Measurements from ENCODE around the gene PPP1R12B.
"Not testable (repeated sequence)": the region's sequence is repeated elsewhere in the genome, so short reads cannot be mapped to it uniquely, and the experiment has no call there.

DNA sequence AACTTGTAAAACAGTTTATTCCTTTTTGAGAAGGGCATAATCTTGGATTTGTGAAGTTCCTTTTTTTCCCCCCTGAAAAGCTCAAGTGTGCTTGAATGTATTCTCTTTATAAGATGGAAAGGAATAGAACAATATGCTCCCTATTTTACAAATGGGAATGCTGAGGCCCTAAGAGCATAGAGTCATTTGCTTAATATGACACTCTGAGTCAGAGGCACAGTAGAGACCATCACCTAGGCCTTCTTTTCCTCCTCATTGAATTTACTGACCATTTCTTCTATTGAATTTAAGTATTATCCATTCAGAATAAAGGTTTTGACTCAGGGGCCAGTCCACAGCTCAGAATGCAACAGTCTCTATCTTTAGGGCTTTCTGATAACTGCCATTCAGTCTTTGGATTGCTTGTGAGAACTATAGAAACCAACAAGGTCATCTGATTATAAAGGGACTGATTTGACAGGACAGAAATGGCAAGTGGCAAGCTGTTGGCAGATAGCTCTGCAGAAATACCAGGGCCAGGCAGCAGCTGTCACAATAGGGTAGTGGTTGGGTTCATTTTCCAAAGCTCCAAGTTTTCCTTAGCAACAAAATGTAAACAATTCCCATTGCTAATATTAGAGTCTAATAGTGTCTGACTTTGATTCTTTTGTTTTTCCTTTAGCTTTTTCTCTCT lies 111.1 kb downstream of the PPP1R12B start:
- TF ChIP-seq EZH2 (IDR thresholded peaks at IDR 0.05; ENCODE audit: borderline replicate concordance, low read depth, low read length, severe bottlenecking), result not testable (repeated sequence)
- TF ChIP-seq, protein P1, sequence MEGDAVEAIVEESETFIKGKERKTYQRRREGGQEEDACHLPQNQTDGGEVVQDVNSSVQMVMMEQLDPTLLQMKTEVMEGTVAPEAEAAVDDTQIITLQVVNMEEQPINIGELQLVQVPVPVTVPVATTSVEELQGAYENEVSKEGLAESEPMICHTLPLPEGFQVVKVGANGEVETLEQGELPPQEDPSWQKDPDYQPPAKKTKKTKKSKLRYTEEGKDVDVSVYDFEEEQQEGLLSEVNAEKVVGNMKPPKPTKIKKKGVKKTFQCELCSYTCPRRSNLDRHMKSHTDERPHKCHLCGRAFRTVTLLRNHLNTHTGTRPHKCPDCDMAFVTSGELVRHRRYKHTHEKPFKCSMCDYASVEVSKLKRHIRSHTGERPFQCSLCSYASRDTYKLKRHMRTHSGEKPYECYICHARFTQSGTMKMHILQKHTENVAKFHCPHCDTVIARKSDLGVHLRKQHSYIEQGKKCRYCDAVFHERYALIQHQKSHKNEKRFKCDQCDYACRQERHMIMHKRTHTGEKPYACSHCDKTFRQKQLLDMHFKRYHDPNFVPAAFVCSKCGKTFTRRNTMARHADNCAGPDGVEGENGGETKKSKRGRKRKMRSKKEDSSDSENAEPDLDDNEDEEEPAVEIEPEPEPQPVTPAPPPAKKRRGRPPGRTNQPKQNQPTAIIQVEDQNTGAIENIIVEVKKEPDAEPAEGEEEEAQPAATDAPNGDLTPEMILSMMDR (IDR thresholded peaks at IDR 0.05; ENCODE audit: borderline replicate concordance, extremely low read depth, low read length, poor library complexity, severe bottlenecking), result not testable (repeated sequence)
